Left lung (tissue), 10 donors: ENCODE data around the gene CINP. TPM values are rescaled to one million over a fixed set of nuclear protein-coding genes. Genes with fewer than 3 reads are reported as not detected.
"Not testable (repeated sequence)": the region's sequence is repeated elsewhere in the genome, so short reads cannot be mapped to it uniquely, and the experiment has no call there.

Experiments
- ATAC-seq: fragments of 200-7000 bp; cut with Tn5 transposase; one replicate; pipeline ENCODE4 v1.9.1; 2020; ENCODE audit warnings: moderate library complexity
- DNase-seq, 4 donors: peaks; one replicate each; pipeline ENCODE4 v3.0.0-alpha.2; 2013 to 2020
- H3K27ac ChIP-seq, 2 donors: fragments of 200-600 bp; sonication (generic) in 1 of 2; one replicate each; pipeline versions ENCODE4 v1.5.0 to v1.8.0; 2020 to 2021
- H3K27me3 ChIP-seq, 2 donors: fragments of 200-600 bp; sonication (generic) in 1 of 2; one replicate each; pipeline versions ENCODE4 v1.5.0 to v1.8.0; 2020 to 2021
- H3K36me3 ChIP-seq, 2 donors: fragments of 200-600 bp; sonication (generic) in 1 of 2; one replicate each; pipeline versions ENCODE4 v1.5.0 to v1.8.0; 2020 to 2021
- H3K4me1 ChIP-seq, 2 donors: fragments of 200-600 bp; one replicate each; pipeline ENCODE4 v1.8.0; 2021
- H3K4me3 ChIP-seq, 2 donors: fragments of 200-600 bp; sonication (generic) in 1 of 2; one replicate each; pipeline versions ENCODE4 v1.5.0 to v1.8.0; 2020 to 2021; ENCODE audit warnings: mild to moderate bottlenecking in 1 of 2
- H3K9me3 ChIP-seq, 2 donors: fragments of 200-600 bp; sonication (generic) in 1 of 2; one replicate each; pipeline versions ENCODE4 v1.5.0 to v1.8.0; 2020 to 2021
- CTCF ChIP-seq, 2 donors: fragments of 200-600 bp; sonication (generic) in 1 of 2; IDR thresholded peaks; one replicate each; pipeline versions ENCODE4 v1.5.0 to v1.8.0; 2021; ENCODE audit warnings: antibody characterized with exemption in 2 of 2
- intact Hi-C, 2 donors: fragments of 100-400 bp; cut with DNase I; formaldehyde crosslinking; loops; one replicate each; pipeline versions ENCODE4 v1.11.2 to v1.14.2; 2022
- polyA plus RNA-seq, 6 donors: library from polyadenylated mRNA; unstranded; fragments of 120-200 nt; gene quantifications; one replicate each; pipeline ENCODE4 v1.2.1, GENCODE V29; 2013; ENCODE audit not compliant: insufficient read length in 6 of 6
- total RNA-seq, 2 donors: library from RNA; stranded (reverse); fragmentation: NEBNext Ultra II Directional; extraction: Animal tissue kit (Norgen Biotek cat#: 25700); gene quantifications; one replicate each; pipeline ENCODE4 v1.2.1, GENCODE V29; 2021
- donor health status: DM: no; HTN: yes; CAD: no.
- donor health status: DM: no; HTN: no; CAD: no.

Gene CINP
- total and polyA plus RNA-seq, 8 donors, result 32.1 to 39.1 (median 36.6) TPM

GRCh38 chr14:102314242-102315011 is 48.3 kb downstream of the CINP start:
- H3K27me3 ChIP-seq, result no peaks in the 10 kb centered on the region
- ATAC-seq (peak; percentile 80), DNase-seq (peak; percentile 81 to 97 (median 90))
- H3K36me3 ChIP-seq, result no peaks in the 10 kb centered on the region
- no peaks in the 10 kb centered on the region for H3K9me3 ChIP-seq
- H3K4me1 ChIP-seq, result peaks cover 3 to 42% of the 10 kb centered on the region in 2 donors
- TF ChIP-seq CTCF (IDR thresholded peaks at IDR 0.05), result peak; percentile 94 to 96
- peak overlapping the region in 1 of 2 donors; percentile 23 for H3K27ac ChIP-seq
- H3K4me3 ChIP-seq, result peak overlapping the region; percentile 38 to 53
- intact Hi-C loops, result loop anchor here in 1 of 2 donors (5.0 kb wide), 1 partner anchor 82 kb away; no protein-coding TSS in a partner anchor

- Histone ChIP-seq H3K4me3 (peak within 1 kb of the TSS; percentile 79 to 81), H3K4me1 (peaks cover 3 to 10% of the 10 kb centered on the region in 2 donors), H3K27ac (peak within 1 kb of the TSS; percentile 43 to 88), H3K9me3 (no peaks in the 10 kb centered on the region), H3K36me3 (no peaks in the 10 kb centered on the region), H3K27me3 (no peaks in the 10 kb centered on the region)
- intact Hi-C loops, result no loop called here
- ATAC-seq (peak; percentile 98), DNase-seq (peak; percentile 96 to 100 (median 98))
- no peak for TF ChIP-seq CTCF (IDR thresholded peaks at IDR 0.05)
Observed at GRCh38 chr14:102304611-102305506, 57.8 kb downstream of the CINP start, which contains the start of gene MOK. Gene MOK, minus strand, starts transcription at chr14:102305164. Its CDS starts 196 bp downstream, at chr14:102304968.

GRCh38 chr14:102303664-102304063 is 59.0 kb downstream of the CINP start:
- Histone ChIP-seq H3K36me3 (no peaks in the 10 kb centered on the region), H3K27ac (no peak overlapping the region)
- intact Hi-C loops, result no loop called here

GRCh38 chr14:102298303-102299070 is 64.2 kb downstream of the CINP start:
- H3K27me3 ChIP-seq, H3K27ac ChIP-seq, H3K4me1 ChIP-seq, H3K9me3 ChIP-seq, intact Hi-C loops, ATAC-seq, DNase-seq, H3K36me3 ChIP-seq, H3K4me3 ChIP-seq: not testable (repeated sequence)

More at GRCh38 chr14:102303664-102304063, 59.0 kb downstream of the CINP start:
- H3K4me3 ChIP-seq, result no peak overlapping the region
- H3K9me3 ChIP-seq, result no peaks in the 10 kb centered on the region
- H3K27me3 ChIP-seq, result no peaks in the 10 kb centered on the region
- ATAC-seq, result no peak
- no peak for DNase-seq
- TF ChIP-seq CTCF (IDR thresholded peaks at IDR 0.05), result no peak
- H3K4me1 ChIP-seq, result peaks cover 3 to 10% of the 10 kb centered on the region in 2 donors

Other genes starting within 250 kb of the CINP start
- 10 to 100 TPM; 22.4 to 23.9 TPM for gene WDR20, start 223.0 kb downstream of the CINP start, total RNA-seq
- 10 to 100 TPM; 25.2 to 28.4 (median 27.2) TPM for gene WDR20, start 223.0 kb downstream of the CINP start, polyA plus RNA-seq
- 10 to 100 TPM in 1 of 2 donors, 1 to 10 TPM in 1; 8.7 to 10.1 TPM for gene MOK, start 57.7 kb downstream of the CINP start, total RNA-seq
- gene MOK, start 57.7 kb downstream of the CINP start, polyA plus RNA-seq, result 10 to 100 TPM; 22.9 to 39.0 (median 27.4) TPM
- 1 to 10 TPM; 8.8 to 9.4 TPM for gene ZNF839, start 43.1 kb downstream of the CINP start, total RNA-seq
- 10 to 100 TPM; 13.1 to 18.2 (median 15.6) TPM for gene ZNF839, start 43.1 kb downstream of the CINP start, polyA plus RNA-seq
- 10 to 100 TPM; 26.1 to 30.1 TPM for gene TECPR2, start 51 bp upstream of the CINP start, total RNA-seq
- 10 to 100 TPM; 11.6 to 17.4 (median 15.1) TPM for gene TECPR2, start 51 bp upstream of the CINP start, polyA plus RNA-seq
- 10 to 100 TPM; 19.5 to 32.3 TPM for gene ANKRD9, start 146.9 kb upstream of the CINP start, total RNA-seq
- 1 to 10 TPM; 3.4 to 6.7 (median 4.2) TPM for gene ANKRD9, start 146.9 kb upstream of the CINP start, polyA plus RNA-seq
- gene RCOR1, start 229.8 kb upstream of the CINP start, total RNA-seq, result 10 to 100 TPM; 33.2 to 38.3 TPM
- gene RCOR1, start 229.8 kb upstream of the CINP start, polyA plus RNA-seq, result 10 to 100 TPM; 56.2 to 80.3 (median 66.8) TPM